AG08395 (cell line): Measurements from ENCODE around the gene LRRIQ1.
"Not testable (repeated sequence)": the region's sequence is repeated elsewhere in the genome, so short reads cannot be mapped to it uniquely, and the experiment has no call there.

ENCODE experiments used
- DNase-seq: peaks from one replicate; pipeline ENCODE4 v3.0.0; 2012; ENCODE audit warnings: mixed read lengths, low spot score

Gene LRRIQ1, protein sequence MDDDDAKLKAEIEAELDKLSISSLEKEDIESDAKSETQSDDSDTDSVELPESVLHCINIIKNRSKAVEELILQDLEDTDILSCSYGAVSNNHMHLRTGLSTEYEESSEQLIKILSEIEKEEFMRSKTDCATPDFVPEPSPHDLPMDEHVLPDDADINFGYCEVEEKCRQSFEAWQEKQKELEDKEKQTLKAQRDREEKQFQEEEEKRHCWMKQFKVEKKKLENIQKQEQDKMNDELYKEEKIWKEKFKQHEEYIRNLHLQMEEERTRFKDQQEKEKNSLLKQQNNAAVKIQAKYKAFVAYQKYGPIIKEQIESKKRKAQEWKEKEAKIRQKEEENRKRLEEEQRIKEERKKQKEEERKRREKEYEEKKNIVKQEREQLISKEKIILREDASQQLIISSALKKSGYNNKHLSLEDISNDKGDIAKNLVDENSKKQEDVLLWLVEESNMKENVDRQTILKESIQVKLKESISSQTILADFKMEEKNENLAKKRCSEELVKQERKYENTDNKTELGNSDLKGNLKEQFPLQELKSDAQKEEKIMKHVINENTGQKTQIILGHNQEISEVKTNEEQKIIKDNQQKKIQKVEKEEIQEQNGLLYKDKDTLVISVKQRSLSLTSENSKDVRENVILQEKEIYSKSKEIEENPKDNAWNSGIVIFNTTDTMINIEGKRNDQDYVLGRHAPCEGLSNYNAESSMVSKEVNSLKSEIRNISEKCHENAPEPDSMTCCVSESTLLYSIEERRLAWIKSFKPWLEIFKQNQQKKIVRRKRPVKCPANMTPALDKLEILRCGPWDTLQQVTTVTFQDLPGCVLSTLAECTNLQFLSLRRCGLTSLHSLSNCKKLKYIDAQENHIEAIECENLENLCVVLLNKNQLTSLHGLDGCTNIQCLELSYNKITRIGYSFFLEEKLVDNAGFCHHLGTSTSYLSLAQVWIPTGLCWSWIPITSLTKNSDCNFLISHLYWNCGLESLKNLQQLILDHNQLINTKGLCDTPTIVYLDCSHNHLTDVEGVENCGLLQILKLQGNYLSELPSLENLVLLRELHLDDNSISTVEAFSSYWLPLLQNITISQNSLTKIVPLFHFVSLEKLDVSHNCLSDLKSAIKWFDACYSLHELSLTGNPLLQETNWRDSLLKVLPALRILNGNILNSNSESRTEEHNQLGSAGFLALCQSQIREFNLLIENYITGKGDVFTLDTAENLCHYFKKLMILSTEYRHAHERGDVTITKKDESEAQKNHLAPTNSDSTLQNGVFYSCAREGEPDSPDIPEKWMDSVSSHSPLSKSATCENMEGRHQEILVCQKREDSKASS (N-terminal part only)

GRCh38 chr12:85036234-85036707 lies at the start of gene LRRIQ1, which contains the start of gene TSPAN19:
TSS of gene LRRIQ1 (plus strand) at chr12:85036351. CDS start at chr12:85038177, 1,826 bp downstream.
TSS of gene TSPAN19 (minus strand) at chr12:85036277. CDS start at chr12:85029946, 6,331 bp downstream.
- DNase-seq, result peak; percentile 87

DNA sequence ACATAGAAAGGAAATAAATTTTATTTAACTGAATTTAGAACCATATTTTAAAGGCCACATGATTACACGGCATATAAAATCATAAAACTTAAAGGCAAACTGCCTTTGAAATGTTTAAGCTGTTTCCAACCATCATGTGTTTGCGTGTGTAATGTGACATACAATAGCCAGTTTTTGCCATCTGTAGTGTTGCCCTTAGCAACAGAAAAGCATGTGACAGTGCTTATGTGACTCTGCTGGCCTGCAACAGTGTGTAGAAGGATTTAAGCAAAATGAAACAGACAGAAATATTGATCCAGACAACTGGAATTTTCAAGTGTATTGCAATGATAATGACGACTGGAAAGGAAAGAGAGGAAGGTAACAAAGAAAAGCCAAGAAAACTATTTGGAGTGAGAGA lies 49.6 kb upstream of the LRRIQ1 start:
- no peak for DNase-seq

- DNase-seq, result no peak
Measured at GRCh38 chr12:84994426-84994825, 41.7 kb upstream of the LRRIQ1 start.

DNA sequence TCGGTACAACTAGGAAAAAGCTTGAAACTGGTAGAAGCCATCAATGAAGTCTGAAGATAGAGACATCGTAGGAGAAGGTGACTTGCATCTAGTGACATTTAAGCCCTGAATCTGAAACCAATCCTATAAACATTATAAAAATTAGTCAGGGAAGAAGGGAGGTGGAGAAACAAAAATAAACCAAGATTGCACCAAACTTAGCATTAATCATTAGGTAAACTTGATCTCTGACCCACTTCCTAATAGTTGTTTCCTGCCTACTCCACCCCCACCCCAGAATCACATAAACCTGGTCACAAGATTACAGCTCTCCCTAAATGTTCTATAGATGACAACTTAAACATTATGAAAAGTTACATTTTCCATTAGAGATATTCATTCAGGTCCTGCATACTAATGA lies 40.5 kb upstream of the LRRIQ1 start:
- DNase-seq, result no peak

DNA sequence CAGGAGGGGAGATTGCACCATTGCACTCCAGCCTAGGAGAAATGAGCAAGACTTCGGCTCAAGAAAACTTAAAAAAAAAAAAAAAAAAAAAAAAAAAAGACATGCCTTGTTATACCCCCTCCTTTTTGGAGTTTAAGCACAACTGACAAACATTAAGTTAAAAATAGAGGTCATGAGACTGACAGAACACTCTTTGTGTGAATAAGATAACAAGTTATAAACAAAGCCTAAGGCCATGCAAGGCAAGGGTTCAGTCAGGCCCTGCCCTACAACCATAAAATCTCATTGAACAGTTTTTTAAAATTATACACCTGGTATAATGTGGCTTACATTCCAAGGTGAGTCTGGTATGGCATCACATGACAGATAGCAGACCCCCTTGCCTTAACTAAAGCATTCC lies 39.4 kb upstream of the LRRIQ1 start:
- DNase-seq, result no peak

DNA sequence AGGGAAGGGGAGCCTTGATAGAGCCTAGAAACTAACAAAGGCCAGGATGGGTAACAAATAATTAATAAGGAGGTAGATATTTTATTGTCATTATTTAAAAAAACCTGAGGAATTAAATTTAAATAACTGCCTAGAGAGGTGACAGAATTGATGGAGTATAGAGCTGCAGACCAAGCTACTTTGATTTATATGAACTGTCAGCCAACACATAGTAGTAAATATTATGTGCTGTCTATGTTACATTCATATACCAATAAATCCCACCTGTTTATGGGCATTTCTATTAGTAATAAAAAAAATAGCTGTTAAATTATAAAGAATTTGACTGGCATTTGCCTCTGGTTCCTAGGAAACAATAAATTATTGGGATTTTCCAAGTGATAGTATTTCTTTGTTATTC lies 37.8 kb upstream of the LRRIQ1 start:
- no peak for DNase-seq

- DNase-seq, result no peak
Measured at GRCh38 chr12:85000729-85001128, 35.4 kb upstream of the LRRIQ1 start.

DNA sequence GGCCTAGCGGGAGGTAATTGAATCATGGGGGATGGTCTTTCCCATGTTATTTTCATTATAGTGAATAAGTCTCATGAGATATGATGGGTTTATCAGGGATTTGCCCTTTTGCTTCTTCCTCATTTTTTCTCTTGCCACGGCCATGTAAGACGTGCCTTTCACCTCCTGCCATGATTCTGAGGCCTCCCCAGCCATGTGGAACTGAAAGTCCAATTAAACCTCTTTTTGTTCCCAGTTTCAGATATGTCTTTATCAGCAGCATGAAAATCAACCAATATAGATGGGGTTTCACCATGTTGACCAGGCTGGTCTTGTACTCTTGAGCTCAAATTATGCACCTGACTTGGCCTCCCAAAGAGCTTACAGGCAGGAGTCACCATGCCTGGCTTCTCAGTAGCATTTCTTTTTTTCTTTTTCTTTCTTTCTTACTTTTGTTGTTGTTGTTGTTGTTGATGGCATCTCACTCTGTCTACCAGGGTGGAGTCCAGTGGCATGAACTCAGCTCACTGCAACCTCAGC lies 33.3 kb upstream of the LRRIQ1 start:
- DNase-seq, result no peak

DNA sequence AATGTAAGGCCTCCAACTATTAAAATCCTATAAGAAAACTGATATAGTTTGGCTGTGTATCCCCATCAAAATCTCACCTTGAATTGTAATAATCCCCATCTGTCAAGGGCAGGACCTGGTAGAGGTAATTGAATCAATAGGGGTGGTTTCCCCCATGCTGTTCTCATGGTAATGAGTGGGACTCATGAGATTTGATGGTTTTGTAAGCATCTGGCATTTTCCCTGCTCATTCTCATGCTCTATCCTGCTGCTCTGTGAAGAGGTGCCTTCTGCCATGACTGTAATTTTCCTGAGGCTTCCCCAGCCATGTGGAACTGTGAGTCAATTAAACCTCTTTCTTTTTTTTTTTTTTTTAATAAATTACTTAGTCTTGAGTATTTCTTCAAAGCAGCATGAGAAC lies 31.9 kb upstream of the LRRIQ1 start:
- no peak for DNase-seq

DNA sequence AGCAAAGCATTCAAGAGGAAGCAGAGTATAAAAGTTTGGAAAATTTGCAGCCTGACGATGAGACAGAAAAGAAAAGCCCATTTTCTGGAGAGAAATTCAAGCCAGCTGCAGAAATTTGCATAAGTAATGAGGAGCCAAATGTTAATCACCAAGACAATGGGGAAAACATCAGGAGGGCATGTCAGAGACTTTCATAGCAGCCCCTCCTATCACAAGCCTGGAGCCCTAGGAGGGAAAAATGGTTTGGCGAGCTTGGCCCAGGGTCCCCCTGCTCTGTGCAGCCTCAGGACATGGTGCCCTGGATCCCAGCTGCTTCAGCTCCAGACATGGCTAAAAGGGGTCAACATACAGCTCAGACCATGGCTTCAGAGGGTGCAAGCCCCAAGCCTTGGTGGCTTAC lies 31.1 kb upstream of the LRRIQ1 start:
- DNase-seq, result not testable (repeated sequence)

- no peak for DNase-seq
Measured at GRCh38 chr12:85005615-85006014, 30.5 kb upstream of the LRRIQ1 start.

GRCh38 chr12:85006206-85006605 lies 29.9 kb upstream of the LRRIQ1 start:
- no peak for DNase-seq

DNA sequence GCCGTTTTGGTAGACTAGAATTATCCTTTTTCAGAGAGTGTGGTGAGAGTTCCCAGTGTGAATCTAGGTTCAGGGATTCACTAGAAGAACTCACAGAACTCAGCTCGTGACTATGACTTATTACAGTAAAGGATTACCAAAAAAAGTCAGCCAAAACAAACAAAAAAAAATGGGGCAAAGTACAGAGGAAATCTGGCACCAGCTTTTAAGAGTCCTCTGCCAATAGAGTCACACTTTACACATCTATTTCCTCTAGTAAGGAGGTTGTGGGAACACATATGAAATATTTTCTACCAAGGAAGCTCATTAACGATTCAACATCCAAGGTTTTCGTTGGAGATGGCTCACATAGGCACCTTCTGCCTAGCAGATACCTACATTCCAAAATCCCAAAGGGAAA lies 28.3 kb upstream of the LRRIQ1 start:
- DNase-seq, result no peak

DNA sequence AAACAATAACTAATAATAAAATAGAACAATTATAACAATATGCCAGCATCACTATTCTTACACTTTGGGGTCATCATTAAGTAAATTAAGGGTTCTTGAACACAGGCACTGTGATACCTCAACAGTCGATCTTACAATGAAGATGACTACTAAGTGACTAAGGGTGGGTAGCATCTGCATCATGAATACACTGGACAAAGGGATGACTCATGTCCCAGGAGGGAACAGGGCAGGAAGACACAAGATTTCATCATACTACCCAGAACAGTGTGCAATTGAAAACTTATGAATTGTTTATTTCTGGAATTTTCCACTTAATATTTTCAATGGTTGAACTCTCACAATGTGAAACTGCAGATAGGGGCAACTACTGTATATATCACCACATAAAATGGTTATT lies 19.7 kb upstream of the LRRIQ1 start:
- peak; percentile 88 for DNase-seq

DNA sequence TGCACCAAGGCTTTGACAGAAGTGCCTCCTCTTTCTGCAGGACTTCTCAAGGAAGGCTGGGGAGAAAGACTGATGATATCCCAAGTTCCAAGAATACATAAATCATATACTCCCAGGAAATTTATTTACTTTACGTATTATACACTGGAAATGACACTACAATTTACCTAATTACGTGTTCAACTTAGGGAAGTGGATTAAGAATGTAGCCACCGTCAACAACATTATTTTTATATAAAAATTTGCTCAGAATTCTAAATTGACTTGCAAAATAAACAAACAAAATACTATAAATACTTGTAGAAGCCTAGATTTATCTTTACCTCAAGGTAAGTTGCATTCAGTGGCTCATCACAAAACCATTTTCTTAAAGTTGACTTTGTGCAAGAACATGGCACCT lies 19.0 kb upstream of the LRRIQ1 start:
- DNase-seq, result no peak

DNA sequence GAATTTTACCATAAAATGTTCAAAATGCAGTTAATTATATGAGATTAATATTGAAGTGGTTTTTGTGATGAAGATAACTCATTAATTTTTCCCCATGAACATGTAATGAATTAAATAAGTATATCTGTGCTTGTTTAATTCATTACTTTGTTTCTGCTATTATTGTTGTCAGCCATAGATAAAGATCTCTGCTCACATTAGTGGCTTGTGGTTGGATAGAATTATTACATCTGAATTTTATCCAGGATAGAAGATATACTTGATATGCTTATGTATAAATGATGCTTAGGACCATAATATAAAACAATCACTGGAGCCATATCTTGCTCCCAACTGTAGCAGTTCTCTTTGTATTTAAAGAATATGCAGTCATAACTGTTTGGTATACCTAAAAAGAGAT lies 18.5 kb upstream of the LRRIQ1 start:
- DNase-seq, result no peak

- no peak for DNase-seq
Measured at GRCh38 chr12:85018098-85018497, 18.1 kb upstream of the LRRIQ1 start.

GRCh38 chr12:85029456-85029855 lies 6.7 kb upstream of the LRRIQ1 start:
- peak; percentile 45 for DNase-seq

GRCh38 chr12:85036733-85037132 lies 582 bp downstream of the LRRIQ1 start:
- peak; percentile 1 for DNase-seq

- DNase-seq, result no peak
Measured at GRCh38 chr12:85041395-85041794, 5.2 kb downstream of the LRRIQ1 start.

GRCh38 chr12:85043829-85044228 lies 7.7 kb downstream of the LRRIQ1 start:
- no peak for DNase-seq
